Erythroblast (primary cell): ENCODE measurements around the gene CASQ1.

Experiments
- GATA1 ChIP-seq: IDR thresholded peaks from 2 replicates; pipeline ENCODE4 v1.6.1; 2011; ENCODE audit warnings: low read depth, mild to moderate bottlenecking, control low read depth, low read length, moderate library complexity
- POLR2A ChIP-seq: IDR thresholded peaks from 2 replicates; pipeline ENCODE4 v1.6.1; 2011; ENCODE audit warnings: mild to moderate bottlenecking, low read length

DNA sequence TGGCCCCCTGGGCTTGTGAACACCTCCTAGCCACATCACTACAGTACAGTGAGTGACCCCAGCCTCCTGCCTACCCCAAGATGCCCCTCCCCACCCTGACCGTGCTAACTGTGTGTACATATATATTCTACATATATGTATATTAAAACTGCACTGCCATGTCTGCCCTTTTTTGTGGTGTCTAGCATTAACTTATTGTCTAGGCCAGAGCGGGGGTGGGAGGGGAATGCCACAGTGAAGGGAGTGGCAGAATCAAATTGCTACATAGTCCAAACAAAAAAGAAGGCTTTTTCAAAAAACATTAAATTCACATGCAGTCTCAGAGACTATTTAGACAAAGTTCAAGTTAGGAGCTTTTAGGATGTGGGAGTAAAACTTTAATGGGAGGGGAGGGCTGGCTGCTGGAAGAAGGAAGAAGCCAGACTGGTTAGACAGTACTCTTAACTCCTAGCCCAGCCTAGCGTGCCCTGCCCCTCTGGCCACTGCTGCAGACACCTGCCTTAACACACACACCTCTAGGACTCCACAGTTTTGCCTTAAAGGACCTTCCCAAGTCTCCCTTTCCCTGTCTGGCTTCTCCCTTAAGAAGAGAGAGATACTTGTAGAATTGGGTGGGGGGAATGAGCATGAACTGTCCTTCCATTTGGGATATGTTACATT is 24.2 kb downstream of the CASQ1 start:
- TF ChIP-seq POLR2A, result no peak
- no peak for TF ChIP-seq GATA1
